NCI-H774 (cell line): Measurements from ENCODE around the gene DNAJB14.

Experiments used
- DNase-seq: peaks from one replicate; lab custom pipeline; 2025; lab: John Stamatoyannopoulos, UW

The DNAJB14 gene

GRCh38 chr4:99863804-99864203, 82.6 kb downstream of the DNAJB14 start:
- DNase-seq: no peak

GRCh38 chr4:99861120-99861905, 85.1 kb downstream of the DNAJB14 start:
- no peak for DNase-seq

- no peak for DNase-seq
Measured at GRCh38 chr4:99860521-99860920, 85.9 kb downstream of the DNAJB14 start.

GRCh38 chr4:99859618-99860017, 86.8 kb downstream of the DNAJB14 start:
- no peak for DNase-seq

- DNase-seq: no peak
Measured at GRCh38 chr4:99857307-99857706, 89.1 kb downstream of the DNAJB14 start.

- DNase-seq: no peak
Measured at GRCh38 chr4:99856166-99856565, 90.3 kb downstream of the DNAJB14 start.

- no peak for DNase-seq
Measured at GRCh38 chr4:99855678-99856077, 90.7 kb downstream of the DNAJB14 start.

GRCh38 chr4:99853999-99854398, 92.4 kb downstream of the DNAJB14 start:
- DNase-seq: no peak

- DNase-seq: no peak
Measured at GRCh38 chr4:99853190-99853589, 93.2 kb downstream of the DNAJB14 start.

- DNase-seq: no peak
Measured at GRCh38 chr4:99852199-99852749, 94.1 kb downstream of the DNAJB14 start.

GRCh38 chr4:99848591-99849001, 97.8 kb downstream of the DNAJB14 start:
- no peak for DNase-seq

GRCh38 chr4:99847362-99847976, 98.9 kb downstream of the DNAJB14 start:
- no peak for DNase-seq

GRCh38 chr4:99846891-99847290, 99.5 kb downstream of the DNAJB14 start:
- DNase-seq: no peak
